Thyroid gland (tissue), 4 donors: ENCODE results near the gene SCAMP1. TPM values are rescaled to one million over a fixed set of nuclear protein-coding genes. Genes with fewer than 3 reads are reported as not detected.

Experiments used
- DNase-seq, 2 donors: peaks; one replicate each; pipeline ENCODE4 v3.0.0-alpha.2; 2019
- H3K27ac ChIP-seq, 3 donors: fragments of 200-600 bp; sonication (generic); 1 replicate in 2 of 3; 2 replicates in 1 of 3; pipeline ENCODE4 v1.5.1; 2016 to 2019; ENCODE audit warnings: mild to moderate bottlenecking in 1 of 3, moderate library complexity in 1 of 3
- H3K27me3 ChIP-seq: fragments of 200-600 bp; sonication (generic); one replicate; pipeline ENCODE4 v1.5.1; 2019
- H3K36me3 ChIP-seq, 2 donors: fragments of 200-600 bp; sonication (generic); one replicate each; pipeline ENCODE4 v1.5.1; 2016 to 2019
- H3K4me1 ChIP-seq, 2 donors: fragments of 200-600 bp; sonication (generic); one replicate each; pipeline ENCODE4 v1.5.1; 2017 to 2019
- H3K4me3 ChIP-seq, 3 donors: fragments of 200-600 bp; sonication (generic); replicated peaks in 1 of 3; 1 replicate in 2 of 3; 2 replicates in 1 of 3; pipeline ENCODE4 v1.5.1; 2016; ENCODE audit warnings: mild to moderate bottlenecking in 1 of 3
- H3K9me3 ChIP-seq: fragments of 200-600 bp; sonication (generic); one replicate; pipeline ENCODE4 v1.5.1; 2017
- CTCF ChIP-seq, 6 experiments: fragments of 200-600 bp in 3 of 6; fragments of 450-650 bp in 3 of 6; sonication (generic) in 3 of 6; IDR thresholded peaks; one replicate each; pipeline ENCODE4 v1.5.1; 2016 to 2019; ENCODE audit warnings: antibody characterized with exemption in 6 of 6, mild to moderate bottlenecking in 2 of 6, inconsistent platforms in 1 of 6, moderate library complexity in 1 of 6
- POLR2A ChIP-seq, 2 donors: fragments of 450-650 bp; IDR thresholded peaks; one replicate each; pipeline ENCODE4 v1.6.1; 2017; ENCODE audit warnings: antibody characterized with exemption in 2 of 2, mild to moderate bottlenecking in 2 of 2, moderate library complexity in 1 of 2
- WGBS, 2 donors: methylation state at CpG; one replicate each; pipeline ENCODE4 v1.1.5; 2017; 5-methylcytosine and 5-hydroxymethylcytosine counted together
- intact Hi-C: fragments of 100-400 bp; cut with DNase I; formaldehyde crosslinking; loops from one replicate; pipeline ENCODE4 v1.15.1; 2023
- total RNA-seq, 4 donors: library from RNA; depleted of rRNA; stranded (reverse); fragments of >200 nt; gene quantifications; one replicate each; pipeline ENCODE4 v1.2.3, GENCODE V29; 2016

The SCAMP1 gene
- total RNA-seq, 4 donors from 2014 or later, result 45.0 to 56.1 (median 49.9) TPM

GRCh38 chr5:78509884-78510769 lies 149.7 kb downstream of the SCAMP1 start:
- H3K36me3 ChIP-seq, result no peaks in the 10 kb centered on the region
- peaks cover 41 to 43% of the 10 kb centered on the region in 2 donors for H3K4me1 ChIP-seq
- no peaks in the 10 kb centered on the region for H3K27me3 ChIP-seq
- peak overlapping the region in 1 of 3 donors; percentile 25 for H3K4me3 ChIP-seq
- TF ChIP-seq CTCF (IDR thresholded peaks at IDR 0.05), result peak in 1 of 6 experiments; percentile 17
- TF ChIP-seq POLR2A (IDR thresholded peaks at IDR 0.05), result peak in 1 of 2 donors; percentile 25
- peak overlapping the region; percentile 19 to 53 (median 42) for H3K27ac ChIP-seq
- no peaks in the 10 kb centered on the region for H3K9me3 ChIP-seq
- 22 to 34% methylated on average over 27 to 37 of the region's 61 CpGs for WGBS, 2 donors
- peak; percentile 83 to 86 for DNase-seq
- intact Hi-C loops, result no loop called here

- H3K4me1 ChIP-seq, result peaks cover 31% of the 10 kb centered on the region in 2 donors
- no peaks in the 10 kb centered on the region for H3K9me3 ChIP-seq
- no peak for DNase-seq
- no peaks in the 10 kb centered on the region for H3K36me3 ChIP-seq
- intact Hi-C loops, result no loop called here
- TF ChIP-seq CTCF (IDR thresholded peaks at IDR 0.05), result no peak
- TF ChIP-seq POLR2A (IDR thresholded peaks at IDR 0.05), result no peak
- H3K27me3 ChIP-seq, result no peaks in the 10 kb centered on the region
- WGBS, 2 donors, result 89 to 90% methylated on average over 10 of the region's 10 CpGs
- H3K27ac ChIP-seq, result no peak overlapping the region
- no peak overlapping the region for H3K4me3 ChIP-seq
Observed at GRCh38 chr5:78511121-78511906, 150.9 kb downstream of the SCAMP1 start.

GRCh38 chr5:78512435-78512834 lies 152.0 kb downstream of the SCAMP1 start:
- intact Hi-C loops, result no loop called here
- no peaks in the 10 kb centered on the region for H3K27me3 ChIP-seq
- no peak for TF ChIP-seq POLR2A (IDR thresholded peaks at IDR 0.05)
- no peaks in the 10 kb centered on the region for H3K9me3 ChIP-seq
- H3K36me3 ChIP-seq, result no peaks in the 10 kb centered on the region
- 92 to 94% methylated on average over 3 of the region's 3 CpGs for WGBS, 2 donors
- peaks cover 21% of the 10 kb centered on the region in 2 donors for H3K4me1 ChIP-seq
- DNase-seq, result no peak
- no peak overlapping the region for H3K27ac ChIP-seq
- H3K4me3 ChIP-seq, result no peak overlapping the region

- no peak for DNase-seq
- TF ChIP-seq CTCF (IDR thresholded peaks at IDR 0.05) (no peak), POLR2A (IDR thresholded peaks at IDR 0.05) (no peak)
- H3K36me3 ChIP-seq, result no peaks in the 10 kb centered on the region
- H3K27ac ChIP-seq, result no peak overlapping the region
- H3K4me1 ChIP-seq, result peaks cover 19 to 21% of the 10 kb centered on the region in 2 donors
- intact Hi-C loops, result no loop called here
- no peaks in the 10 kb centered on the region for H3K9me3 ChIP-seq
- 83 to 85% methylated on average over 6 of the region's 6 CpGs for WGBS, 2 donors
- H3K27me3 ChIP-seq, result no peaks in the 10 kb centered on the region
- no peak overlapping the region for H3K4me3 ChIP-seq
Observed at GRCh38 chr5:78513441-78513840, 153.0 kb downstream of the SCAMP1 start.

GRCh38 chr5:78514427-78515330 lies 154.3 kb downstream of the SCAMP1 start:
- no peaks in the 10 kb centered on the region for H3K9me3 ChIP-seq
- H3K36me3 ChIP-seq, result no peaks in the 10 kb centered on the region
- H3K4me1 ChIP-seq, result peaks cover 16 to 24% of the 10 kb centered on the region in 2 donors
- H3K4me3 ChIP-seq, result no peak overlapping the region
- no peaks in the 10 kb centered on the region for H3K27me3 ChIP-seq
- 88 to 89% methylated on average over 8 of the region's 8 CpGs for WGBS, 2 donors
- DNase-seq, result no peak
- no peak overlapping the region for H3K27ac ChIP-seq
- intact Hi-C loops, result no loop called here
- TF ChIP-seq POLR2A (IDR thresholded peaks at IDR 0.05) (no peak), CTCF (IDR thresholded peaks at IDR 0.05) (no peak)
